ENCODE measurements around the gene SPATA20.

Gene SPATA20

GRCh38 chr17:50581316-50581715 lies 34.3 kb downstream of the SPATA20 start:
- no peak for FAIRE-seq

- no peak for FAIRE-seq
These were observed 35.8 kb downstream of the SPATA20 start for GRCh38 chr17:50582741-50583140.

GRCh38 chr17:50583641-50584040 lies 36.7 kb downstream of the SPATA20 start:
- FAIRE-seq, result no peak

- no peak for FAIRE-seq
These were observed 37.1 kb downstream of the SPATA20 start for GRCh38 chr17:50584116-50584515.

GRCh38 chr17:50584749-50585148 lies 37.8 kb downstream of the SPATA20 start:
- no peak for FAIRE-seq

GRCh38 chr17:50585346-50585745 lies 38.4 kb downstream of the SPATA20 start:
- FAIRE-seq, result no peak

GRCh38 chr17:50585891-50586290 lies 38.9 kb downstream of the SPATA20 start:
- FAIRE-seq, result no peak

- no peak for FAIRE-seq
These were observed 39.7 kb downstream of the SPATA20 start for GRCh38 chr17:50586421-50587247.

- no peak for FAIRE-seq
These were observed 40.6 kb downstream of the SPATA20 start for GRCh38 chr17:50587571-50587970.

- FAIRE-seq, result no peak
These were observed 41.5 kb downstream of the SPATA20 start for GRCh38 chr17:50588391-50589049.

- FAIRE-seq, result no peak
These were observed 42.2 kb downstream of the SPATA20 start for GRCh38 chr17:50589095-50589705.

GRCh38 chr17:50590946-50591737 lies 44.2 kb downstream of the SPATA20 start:
- no peak for FAIRE-seq

- no peak for FAIRE-seq
These were observed 46.3 kb downstream of the SPATA20 start for GRCh38 chr17:50593321-50593720.

GRCh38 chr17:50594128-50594823 lies 47.3 kb downstream of the SPATA20 start:
- FAIRE-seq, result no peak

- FAIRE-seq, result no peak
These were observed 47.9 kb downstream of the SPATA20 start for GRCh38 chr17:50594892-50595291.

GRCh38 chr17:50596191-50597037 lies 49.4 kb downstream of the SPATA20 start:
- no peak for FAIRE-seq

- no peak for FAIRE-seq
These were observed 51.5 kb downstream of the SPATA20 start for GRCh38 chr17:50598487-50598886.

- FAIRE-seq, result no peak
These were observed 52.6 kb downstream of the SPATA20 start for GRCh38 chr17:50599606-50600005.

- FAIRE-seq, result no peak
These were observed 54.9 kb downstream of the SPATA20 start for GRCh38 chr17:50601823-50602375.

- FAIRE-seq, result no peak
These were observed 55.9 kb downstream of the SPATA20 start for GRCh38 chr17:50602836-50603235.

GRCh38 chr17:50603340-50603739 lies 56.4 kb downstream of the SPATA20 start:
- no peak for FAIRE-seq
